HG03135 (cell line): ENCODE data around the gene TRDMT1.

Source experiments
- ATAC-seq: cut with Tn5 transposase; IDR thresholded peaks from one replicate; pipeline ENCODE4 v1.9.1; 2021; ENCODE audit warnings: mild to moderate bottlenecking, moderate library complexity; ENCODE audit not compliant: unreplicated experiment

Gene TRDMT1

GRCh38 chr10:17106991-17107390, 94.5 kb downstream of the TRDMT1 start:
- ATAC-seq = no peak

GRCh38 chr10:17101910-17102266, 99.6 kb downstream of the TRDMT1 start:
- no peak for ATAC-seq

GRCh38 chr10:17101257-17101909, 100.1 kb downstream of the TRDMT1 start:
- ATAC-seq = no peak

- no peak for ATAC-seq
These were observed 100.9 kb downstream of the TRDMT1 start for GRCh38 chr10:17100586-17100985.

- ATAC-seq = no peak
These were observed 103.5 kb downstream of the TRDMT1 start for GRCh38 chr10:17098012-17098411.
